HTERT RPE-1 (cell line): ENCODE results near the gene PRR4.

Source experiments
- in situ Hi-C: fragments of 300-500 bp; cut with MboI; formaldehyde crosslinking; loops from 4 replicates; pipeline ENCODE4 v1.14.3; 2020; ENCODE audit warnings: low sequenced_read_pairs

Gene PRR4

GRCh38 chr12:10849425-10849878 lies at the start of gene PRR4:
Gene PRR4, minus strand, starts transcription at chr12:10849475. Its CDS starts 38 bp downstream, at chr12:10849437.
- in situ Hi-C loops, result no loop called here

GRCh38 chr12:10896854-10897253 lies 47.6 kb upstream of the PRR4 start:
- in situ Hi-C loops, result no loop called here

GRCh38 chr12:10891937-10892336 lies 42.7 kb upstream of the PRR4 start:
- in situ Hi-C loops, result no loop called here

- in situ Hi-C loops, result no loop called here
These were observed 40.0 kb upstream of the PRR4 start for GRCh38 chr12:10889226-10889625.

GRCh38 chr12:10884086-10884725 lies 34.9 kb upstream of the PRR4 start, which contains the start of gene PRH1:
Gene PRH1, minus strand, starts transcription at chr12:10884255. Its CDS starts 38 bp downstream, at chr12:10884217.
- in situ Hi-C loops, result no loop called here

GRCh38 chr12:10873378-10873777 lies 24.1 kb upstream of the PRR4 start:
- in situ Hi-C loops, result no loop called here

- in situ Hi-C loops, result no loop called here
These were observed 18.1 kb upstream of the PRR4 start for GRCh38 chr12:10867381-10867780.

- in situ Hi-C loops, result no loop called here
These were observed 14.4 kb upstream of the PRR4 start for GRCh38 chr12:10863512-10864218.

GRCh38 chr12:10861366-10861765 lies 12.1 kb upstream of the PRR4 start:
- in situ Hi-C loops, result no loop called here

- in situ Hi-C loops, result no loop called here
These were observed 6.5 kb upstream of the PRR4 start for GRCh38 chr12:10855807-10856206.

- in situ Hi-C loops, result no loop called here
These were observed 4.5 kb upstream of the PRR4 start for GRCh38 chr12:10853776-10854175.

GRCh38 chr12:10851243-10851858 lies 2.1 kb upstream of the PRR4 start:
- in situ Hi-C loops, result no loop called here

GRCh38 chr12:10847744-10848143 lies 1.5 kb downstream of the PRR4 start:
- in situ Hi-C loops, result no loop called here

- in situ Hi-C loops, result no loop called here
These were observed 6.4 kb downstream of the PRR4 start for GRCh38 chr12:10842862-10843261.

- in situ Hi-C loops, result no loop called here
These were observed 10.8 kb downstream of the PRR4 start for GRCh38 chr12:10838461-10838860.

GRCh38 chr12:10829994-10830393 lies 19.3 kb downstream of the PRR4 start:
- in situ Hi-C loops, result no loop called here

- in situ Hi-C loops, result no loop called here
These were observed 23.0 kb downstream of the PRR4 start, which contains the start of gene TAS2R10 for GRCh38 chr12:10826258-10826657. Gene TAS2R10, minus strand, starts transcription at chr12:10826358. Its CDS starts 89 bp downstream, at chr12:10826269.

GRCh38 chr12:10824957-10825356 lies 24.3 kb downstream of the PRR4 start:
- in situ Hi-C loops, result no loop called here

- in situ Hi-C loops, result no loop called here
These were observed 37.3 kb downstream of the PRR4 start for GRCh38 chr12:10811883-10812536.

- in situ Hi-C loops, result no loop called here
These were observed 39.2 kb downstream of the PRR4 start, which contains the start of gene TAS2R9 for GRCh38 chr12:10810068-10810467. Gene TAS2R9, minus strand, starts transcription at chr12:10810168. Its CDS starts 93 bp downstream, at chr12:10810075.

- in situ Hi-C loops, result no loop called here
These were observed 42.1 kb downstream of the PRR4 start, which contains the start of gene TAS2R8 for GRCh38 chr12:10807186-10807585. Gene TAS2R8, minus strand, starts transcription at chr12:10807286. Its CDS starts 306 bp downstream, at chr12:10806980.
